OCI-LY3 (cell line): ENCODE measurements around the gene NPTXR.

ENCODE experiments used
- H2AFZ ChIP-seq: fragments of 200-600, 300-600 bp; shearing (Covaris generic); 2 replicates; pipeline ENCODE4 v1.6.0; 2014; ENCODE audit warnings: antibody characterized with exemption, low read depth, low read length
- H3K27ac ChIP-seq: fragments of 200-600, 300-600 bp; sonication (generic); 2 replicates; pipeline ENCODE4 v1.5.1; 2014; ENCODE audit warnings: mild to moderate bottlenecking, low read length, moderate library complexity, mixed read lengths
- H3K27me3 ChIP-seq: fragments of 200-600, 300-600 bp; sonication (generic); 2 replicates; pipeline ENCODE4 v1.6.1; 2014; ENCODE audit warnings: low read depth, low read length, mixed read lengths
- H3K36me3 ChIP-seq: fragments of 200-600, 300-600 bp; sonication (generic); replicated peaks from 2 replicates; pipeline ENCODE3; 2014; ENCODE audit warnings: low read depth, low read length, mixed read lengths
- H3K4me1 ChIP-seq: fragments of 300-600, 200-600 bp; sonication (generic); 2 replicates; pipeline ENCODE4 v1.6.1; 2014; ENCODE audit warnings: low read length, mixed read lengths
- H3K4me2 ChIP-seq: fragments of 200-600, 300-600 bp; sonication (generic); 2 replicates; pipeline ENCODE4 v1.6.1; 2014; ENCODE audit warnings: low read length, mixed read lengths
- H3K4me3 ChIP-seq: fragments of 300-600, 200-600 bp; sonication (generic); 2 replicates; pipeline ENCODE4 v1.5.1; 2014; ENCODE audit warnings: antibody characterized with exemption, mild to moderate bottlenecking, low read length, moderate library complexity
- H3K79me2 ChIP-seq: fragments of 300-600, 200-600 bp; shearing (Covaris generic); 2 replicates; pipeline ENCODE4 v1.6.1; 2014; ENCODE audit warnings: mild to moderate bottlenecking, low read length, mixed read lengths
- H3K9ac ChIP-seq: fragments of 300-600, 200-600 bp; shearing (Covaris generic); 2 replicates; pipeline ENCODE4 v1.6.0; 2014; ENCODE audit warnings: mild to moderate bottlenecking, low read length, moderate library complexity
- H3K9me3 ChIP-seq: fragments of 200-600, 300-600 bp; shearing (Covaris generic); 2 replicates; pipeline ENCODE4 v1.6.1; 2014; ENCODE audit warnings: low read length, mixed read lengths; ENCODE audit not compliant: insufficient read depth
- H4K20me1 ChIP-seq: fragments of 200-600, 300-600 bp; sonication (generic); 2 replicates; pipeline ENCODE4 v1.6.1; 2016; ENCODE audit warnings: low read length, mixed read lengths; ENCODE audit not compliant: insufficient read depth
- EZH2phosphoT487 ChIP-seq: fragments of 200-600 bp; shearing (Covaris generic); IDR thresholded peaks from 2 replicates; pipeline ENCODE4 v1.6.1; 2018; ENCODE audit warnings: antibody characterized with exemption, mixed run types, low read depth
- TF ChIP-seq, protein P1 (sequence below): fragments of 200-600, 300-600 bp; sonication (generic); IDR thresholded peaks from 2 replicates; pipeline ENCODE4 v1.5.1; 2014; ENCODE audit warnings: antibody characterized with exemption, low read length, low read depth

The NPTXR gene

DNA sequence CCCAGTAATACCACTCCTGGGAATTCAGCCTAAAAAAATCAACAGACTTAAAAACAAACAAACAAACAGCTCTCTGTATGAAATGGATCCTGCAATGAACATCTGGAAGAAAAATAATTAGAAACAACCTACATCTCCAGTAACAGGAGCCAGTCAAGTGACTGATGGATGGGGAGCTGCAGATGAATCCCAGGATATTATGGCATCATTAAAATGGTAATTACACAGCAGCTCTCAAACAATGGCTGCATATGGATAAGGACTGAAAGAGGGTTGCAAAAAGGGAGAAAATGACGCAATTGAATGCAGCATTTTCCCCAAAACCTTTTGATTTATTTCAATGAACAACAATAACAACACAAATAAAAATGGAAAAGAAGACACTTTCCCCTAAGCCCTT lies 4.1 kb downstream of the NPTXR start:
- Histone ChIP-seq H3K4me2 (no peak overlapping the region), H3K79me2 (no peaks in the 10 kb centered on the region), H3K27me3 (peaks cover 37% of the 10 kb centered on the region), H3K9ac (no peak overlapping the region), H3K27ac (no peak overlapping the region), H3K4me1 (no peaks in the 10 kb centered on the region), H4K20me1 (no peaks in the 10 kb centered on the region), H3K4me3 (no peak overlapping the region), H2AFZ (no peak overlapping the region), H3K36me3 (no peaks in the 10 kb centered on the region), H3K9me3 (no peaks in the 10 kb centered on the region)
- TF ChIP-seq, protein P1, sequence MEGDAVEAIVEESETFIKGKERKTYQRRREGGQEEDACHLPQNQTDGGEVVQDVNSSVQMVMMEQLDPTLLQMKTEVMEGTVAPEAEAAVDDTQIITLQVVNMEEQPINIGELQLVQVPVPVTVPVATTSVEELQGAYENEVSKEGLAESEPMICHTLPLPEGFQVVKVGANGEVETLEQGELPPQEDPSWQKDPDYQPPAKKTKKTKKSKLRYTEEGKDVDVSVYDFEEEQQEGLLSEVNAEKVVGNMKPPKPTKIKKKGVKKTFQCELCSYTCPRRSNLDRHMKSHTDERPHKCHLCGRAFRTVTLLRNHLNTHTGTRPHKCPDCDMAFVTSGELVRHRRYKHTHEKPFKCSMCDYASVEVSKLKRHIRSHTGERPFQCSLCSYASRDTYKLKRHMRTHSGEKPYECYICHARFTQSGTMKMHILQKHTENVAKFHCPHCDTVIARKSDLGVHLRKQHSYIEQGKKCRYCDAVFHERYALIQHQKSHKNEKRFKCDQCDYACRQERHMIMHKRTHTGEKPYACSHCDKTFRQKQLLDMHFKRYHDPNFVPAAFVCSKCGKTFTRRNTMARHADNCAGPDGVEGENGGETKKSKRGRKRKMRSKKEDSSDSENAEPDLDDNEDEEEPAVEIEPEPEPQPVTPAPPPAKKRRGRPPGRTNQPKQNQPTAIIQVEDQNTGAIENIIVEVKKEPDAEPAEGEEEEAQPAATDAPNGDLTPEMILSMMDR = no peak
- no peak for TF ChIP-seq EZH2phosphoT487

DNA sequence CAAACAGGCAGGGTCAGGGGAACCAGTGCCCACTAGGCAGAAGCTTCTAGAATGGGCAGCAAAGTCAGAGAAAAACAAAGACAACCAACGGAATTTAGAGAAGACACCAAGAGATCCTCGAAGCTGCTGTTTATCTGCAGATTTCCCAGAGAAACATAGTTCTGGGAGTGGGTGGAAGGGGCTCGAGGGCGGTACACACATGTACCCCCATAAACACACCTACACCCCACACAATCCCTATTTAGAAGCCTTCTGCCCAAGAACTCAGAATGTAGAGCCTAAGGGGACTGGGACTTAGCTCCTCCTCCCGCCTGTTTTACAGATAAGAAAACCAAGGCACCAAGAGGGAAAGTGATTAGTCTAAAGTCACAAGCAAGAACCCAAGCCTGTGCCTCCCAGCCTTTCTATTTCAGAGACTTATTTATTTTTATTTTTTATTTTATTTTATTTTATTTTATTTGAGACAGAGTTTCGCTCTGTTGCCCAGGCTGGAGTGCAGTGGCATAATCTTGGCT lies 6.4 kb downstream of the NPTXR start:
- Histone ChIP-seq H3K27me3 (peaks cover 37% of the 10 kb centered on the region), H2AFZ (no peak overlapping the region), H3K9me3 (no peaks in the 10 kb centered on the region), H4K20me1 (no peaks in the 10 kb centered on the region), H3K4me3 (no peak overlapping the region), H3K36me3 (no peaks in the 10 kb centered on the region), H3K9ac (no peak overlapping the region), H3K79me2 (no peaks in the 10 kb centered on the region), H3K4me1 (no peaks in the 10 kb centered on the region), H3K4me2 (no peak overlapping the region), H3K27ac (no peak overlapping the region)
- TF ChIP-seq, protein P1 = no peak
- TF ChIP-seq EZH2phosphoT487 = no peak

DNA sequence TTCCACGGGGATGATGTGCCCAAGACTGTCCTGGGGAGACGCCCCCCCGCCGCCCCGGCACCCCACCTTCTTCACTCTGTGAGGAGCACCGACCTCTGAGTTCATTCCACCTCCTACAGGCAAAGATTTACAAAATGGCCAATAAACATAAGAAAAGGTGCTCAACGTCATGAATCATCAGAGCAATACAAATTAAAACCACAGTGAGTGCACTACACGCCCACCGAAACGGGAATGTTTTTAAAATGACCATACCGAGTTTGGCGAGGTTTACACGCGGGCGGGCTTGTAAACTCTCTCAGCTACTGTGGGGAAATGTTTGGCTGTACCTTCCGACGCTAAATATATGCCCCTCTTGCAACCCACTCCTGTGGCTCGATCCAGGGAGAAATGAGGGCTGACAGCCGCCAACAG lies 7.9 kb downstream of the NPTXR start:
- no peak overlapping the region for H3K4me3 ChIP-seq
- H2AFZ ChIP-seq = no peak overlapping the region
- no peaks in the 10 kb centered on the region for H4K20me1 ChIP-seq
- H3K79me2 ChIP-seq = no peaks in the 10 kb centered on the region
- H3K4me2 ChIP-seq = no peak overlapping the region
- no peak overlapping the region for H3K27ac ChIP-seq
- no peaks in the 10 kb centered on the region for H3K36me3 ChIP-seq
- H3K27me3 ChIP-seq = peaks cover 25% of the 10 kb centered on the region
- no peaks in the 10 kb centered on the region for H3K9me3 ChIP-seq
- no peak overlapping the region for H3K9ac ChIP-seq
- TF ChIP-seq, protein P1 = no peak
- TF ChIP-seq EZH2phosphoT487 = no peak
- no peaks in the 10 kb centered on the region for H3K4me1 ChIP-seq

DNA sequence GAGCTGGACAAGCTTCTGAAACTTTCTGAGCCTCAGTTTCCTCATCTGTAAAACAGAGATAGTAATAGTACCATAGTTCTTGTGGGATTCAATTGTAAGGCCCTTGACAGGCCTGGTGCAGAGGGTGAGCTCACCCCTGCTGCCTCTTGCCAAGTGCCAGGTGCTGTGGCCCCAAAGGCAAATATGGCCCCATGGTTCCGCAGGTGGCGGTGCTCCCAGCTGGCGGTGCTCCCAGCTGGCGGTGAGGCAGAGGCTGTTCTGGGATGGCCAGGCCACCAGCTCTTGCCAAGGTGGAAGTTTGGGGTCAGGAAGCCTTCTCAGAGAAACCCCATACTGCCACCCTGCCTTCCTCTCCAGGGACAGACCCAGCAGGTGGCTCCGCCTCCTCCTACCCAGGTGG lies 8.8 kb downstream of the NPTXR start:
- no peaks in the 10 kb centered on the region for H3K4me1 ChIP-seq
- no peak overlapping the region for H3K9ac ChIP-seq
- no peak overlapping the region for H3K4me3 ChIP-seq
- no peak overlapping the region for H3K27ac ChIP-seq
- H3K27me3 ChIP-seq = peaks cover 16% of the 10 kb centered on the region
- no peak overlapping the region for H3K4me2 ChIP-seq
- H2AFZ ChIP-seq = no peak overlapping the region
- no peak for TF ChIP-seq EZH2phosphoT487
- TF ChIP-seq, protein P1 = no peak
- H3K79me2 ChIP-seq = no peaks in the 10 kb centered on the region
- H3K36me3 ChIP-seq = no peaks in the 10 kb centered on the region
- H3K9me3 ChIP-seq = no peaks in the 10 kb centered on the region
- H4K20me1 ChIP-seq = no peaks in the 10 kb centered on the region
